Gastroesophageal sphincter (tissue), 4 donors: ENCODE data around the gene IL36B. TPM values are rescaled to one million over a fixed set of nuclear protein-coding genes. Genes with fewer than 3 reads are reported as not detected.

Experiments
- ATAC-seq: fragments of 150-250 bp; one replicate; pipeline ENCODE4 v1.9.1; 2016; ENCODE audit warnings: mild to moderate bottlenecking, moderate library complexity
- H3K27ac ChIP-seq, 4 donors: fragments of 200-600 bp; sonication (generic) in 3 of 4; 1 replicate in 3 of 4; 2 replicates in 1 of 4; pipeline ENCODE4 v1.5.1; 2016 to 2019
- H3K27me3 ChIP-seq: fragments of 200-600 bp; sonication (generic); one replicate; pipeline ENCODE4 v1.5.1; 2019
- H3K36me3 ChIP-seq, 2 donors: fragments of 200-600 bp; sonication (generic); one replicate each; pipeline ENCODE4 v1.5.1; 2019; ENCODE audit warnings: control low read depth in 1 of 2
- H3K4me1 ChIP-seq, 3 donors: fragments of 200-600 bp; sonication (generic); 1 replicate in 2 of 3; 2 replicates in 1 of 3; pipeline ENCODE4 v1.5.1; 2016 to 2019; ENCODE audit warnings: control low read depth in 2 of 3
- H3K4me3 ChIP-seq, 2 donors: fragments of 200-600 bp; sonication (generic); one replicate each; pipeline ENCODE4 v1.5.1; 2019; ENCODE audit warnings: mild to moderate bottlenecking in 1 of 2, moderate library complexity in 1 of 2
- H3K9me3 ChIP-seq, 3 donors: fragments of 200-600 bp; sonication (generic); one replicate each; pipeline ENCODE4 v1.5.1; 2017 to 2019; ENCODE audit warnings: control low read depth in 2 of 3
- CTCF ChIP-seq, 4 experiments: fragments of 200-600 bp in 2 of 4; fragments of 450-650 bp in 2 of 4; sonication (generic) in 1 of 4; IDR thresholded peaks; one replicate each; pipeline ENCODE4 v1.5.1; 2017 to 2019; ENCODE audit warnings: antibody characterized with exemption in 4 of 4, mild to moderate bottlenecking in 2 of 4, moderate library complexity in 2 of 4
- EP300 ChIP-seq: sonication (generic); formaldehyde crosslinking; IDR thresholded peaks from one replicate; pipeline ENCODE4 v1.6.1; 2017; ENCODE audit warnings: antibody characterized with exemption, mild to moderate bottlenecking
- POLR2A ChIP-seq, 2 donors: fragments of 450-650 bp; IDR thresholded peaks; one replicate each; pipeline ENCODE4 v1.6.1; 2017; ENCODE audit warnings: antibody characterized with exemption in 2 of 2, mild to moderate bottlenecking in 2 of 2, moderate library complexity in 1 of 2
- POLR2AphosphoS5 ChIP-seq: sonication (generic); formaldehyde crosslinking; IDR thresholded peaks from one replicate; pipeline ENCODE4 v1.6.1; 2017; ENCODE audit warnings: antibody characterized with exemption
- WGBS, 2 donors: methylation state at CpG; one replicate each; pipeline ENCODE4 v1.1.5; 2018; ENCODE audit warnings: low coverage in 1 of 2; 5-methylcytosine and 5-hydroxymethylcytosine counted together
- total RNA-seq, 4 donors: library from RNA; depleted of rRNA; stranded (reverse); fragments of >200 nt; gene quantifications; one replicate each; pipeline ENCODE4 v1.1.0, GENCODE V29; 2016

Gene IL36B
- total RNA-seq, 4 donors from 2014 or later = not detected

GRCh38 chr2:113075030-113075429 lies 22.4 kb upstream of the IL36B start:
- Histone ChIP-seq H3K4me3 (no peak overlapping the region), H3K27me3 (no peaks in the 10 kb centered on the region), H3K4me1 (no peaks in the 10 kb centered on the region), H3K27ac (no peak overlapping the region), H3K9me3 (no peaks in the 10 kb centered on the region), H3K36me3 (no peaks in the 10 kb centered on the region)
- TF ChIP-seq POLR2A (IDR thresholded peaks at IDR 0.05) = no peak
- TF ChIP-seq CTCF (IDR thresholded peaks at IDR 0.05) = no peak
- no peak for TF ChIP-seq EP300
- no peak for TF ChIP-seq POLR2AphosphoS5
- ATAC-seq = no peak
- WGBS, 2 donors = 73% methylated on average over 2 of the region's 5 CpGs; no CpG with 5 or more reads in 1 of the 2 donors

- Histone ChIP-seq H3K4me1 (no peaks in the 10 kb centered on the region), H3K4me3 (no peak overlapping the region)
- no peak for ATAC-seq
These were observed 20.7 kb upstream of the IL36B start for GRCh38 chr2:113073325-113073834.

GRCh38 chr2:113072584-113072983 lies 19.9 kb upstream of the IL36B start:
- TF ChIP-seq POLR2AphosphoS5 (no peak), POLR2A (IDR thresholded peaks at IDR 0.05) (no peak), CTCF (IDR thresholded peaks at IDR 0.05) (no peak), EP300 (no peak)
- ATAC-seq = no peak
- no peak overlapping the region for H3K4me3 ChIP-seq

More at GRCh38 chr2:113073325-113073834, 20.7 kb upstream of the IL36B start:
- Histone ChIP-seq H3K27ac (no peak overlapping the region), H3K36me3 (no peaks in the 10 kb centered on the region), H3K9me3 (no peaks in the 10 kb centered on the region), H3K27me3 (no peaks in the 10 kb centered on the region)
- TF ChIP-seq EP300 (no peak), POLR2AphosphoS5 (no peak), POLR2A (IDR thresholded peaks at IDR 0.05) (no peak), CTCF (IDR thresholded peaks at IDR 0.05) (no peak)
- 31 to 50% methylated on average over 1 to 2 of the region's 3 CpGs for WGBS, 2 donors

GRCh38 chr2:113070606-113070975 lies 17.9 kb upstream of the IL36B start:
- no peak for ATAC-seq
- WGBS, 2 donors = 50 to 77% methylated on average over 1 of the region's 1 CpG
- H3K36me3 ChIP-seq = no peaks in the 10 kb centered on the region

More at GRCh38 chr2:113072584-113072983, 19.9 kb upstream of the IL36B start:
- 0 to 40% methylated on average over 1 of the region's 4 CpGs for WGBS, 2 donors
- Histone ChIP-seq H3K9me3 (no peaks in the 10 kb centered on the region), H3K4me1 (no peaks in the 10 kb centered on the region), H3K27me3 (no peaks in the 10 kb centered on the region), H3K27ac (no peak overlapping the region), H3K36me3 (no peaks in the 10 kb centered on the region)

More at GRCh38 chr2:113070606-113070975, 17.9 kb upstream of the IL36B start:
- no peak overlapping the region for H3K27ac ChIP-seq
- no peak overlapping the region for H3K4me3 ChIP-seq
- TF ChIP-seq POLR2AphosphoS5 = no peak
- no peak for TF ChIP-seq POLR2A (IDR thresholded peaks at IDR 0.05)
- TF ChIP-seq EP300 = no peak
- no peak for TF ChIP-seq CTCF (IDR thresholded peaks at IDR 0.05)
- H3K4me1 ChIP-seq = no peaks in the 10 kb centered on the region
- no peaks in the 10 kb centered on the region for H3K27me3 ChIP-seq
- no peaks in the 10 kb centered on the region for H3K9me3 ChIP-seq
